HepG2 (cell line): Measurements from ENCODE around the gene ZNF584. TPM values are rescaled to one million over a fixed set of nuclear protein-coding genes. Genes with fewer than 3 reads are reported as not detected.
A peak's percentile ranks its signal among the peaks of the same experiment; 100 is the strongest.

Experiments used
- ARID2 ChIP-seq: sonication (generic); formaldehyde crosslinking; IDR thresholded peaks from 2 replicates; pipeline ENCODE4 v1.8.1; 2022; ENCODE audit warnings: mild to moderate bottlenecking, missing genetic modification reagents, borderline replicate concordance
- CHD2 ChIP-seq: IDR thresholded peaks from 2 replicates; pipeline ENCODE4 v1.6.1; 2011; ENCODE audit warnings: low read depth, low read length, improper control_type of control experiment
- MIER3 ChIP-seq: IDR thresholded peaks from 2 replicates; pipeline ENCODE4 v1.6.1; 2016; ENCODE audit warnings: missing compliant biosample characterization, borderline replicate concordance
- NAIF1 ChIP-seq: sonication (generic); formaldehyde crosslinking; IDR thresholded peaks from 2 replicates; pipeline ENCODE4 v1.5.0; 2020; ENCODE audit warnings: mild to moderate bottlenecking, missing genetic modification reagents, borderline replicate concordance
- PAX8 ChIP-seq: sonication (generic); formaldehyde crosslinking; IDR thresholded peaks from 2 replicates; pipeline ENCODE4 v1.8.0; 2022; ENCODE audit warnings: mild to moderate bottlenecking, missing genetic modification reagents, borderline replicate concordance
- SP1 ChIP-seq, 2 experiments: fragments of 450-650 bp in 1 of 2; sonication (generic) in 1 of 2; formaldehyde crosslinking in 1 of 2; IDR thresholded peaks; 2 replicates each; pipeline versions ENCODE4 v1.4.0 to v1.6.1; 2016 to 2020; ENCODE audit warnings: missing genetic modification reagents in 1 of 2
- U2AF1 ChIP-seq: fragments of 200-400 bp; formaldehyde crosslinking; optimal IDR thresholded peaks from 2 replicates; pipeline ENCODE3; 2017; ENCODE audit warnings: mild to moderate bottlenecking, low read depth, low read length
- ZNF430 ChIP-seq: sonication (generic); formaldehyde crosslinking; IDR thresholded peaks from 2 replicates; pipeline ENCODE4 v1.9.0; 2021; ENCODE audit warnings: mild to moderate bottlenecking, missing genetic modification reagents
- ZNF660 ChIP-seq: sonication (generic); formaldehyde crosslinking; IDR thresholded peaks from 2 replicates; pipeline ENCODE4 v1.5.1; 2020; ENCODE audit warnings: mild to moderate bottlenecking, low read depth, missing genetic modification reagents, borderline replicate concordance
- ZNF670 ChIP-seq: sonication (generic); formaldehyde crosslinking; IDR thresholded peaks from 2 replicates; pipeline ENCODE4 v1.8.0; 2022; ENCODE audit warnings: mild to moderate bottlenecking, missing genetic modification reagents, borderline replicate concordance
- ZNF678 ChIP-seq: sonication (generic); formaldehyde crosslinking; IDR thresholded peaks from 2 replicates; pipeline ENCODE4 v1.4.0; 2020; ENCODE audit warnings: mild to moderate bottlenecking, missing genetic modification reagents
- ZNF703 ChIP-seq: sonication (generic); formaldehyde crosslinking; IDR thresholded peaks from 2 replicates; pipeline ENCODE4 v1.5.1; 2020; ENCODE audit warnings: missing genetic modification reagents, mild to moderate bottlenecking, moderate library complexity, borderline replicate concordance
- ZNF839 ChIP-seq: sonication (generic); formaldehyde crosslinking; IDR thresholded peaks from 2 replicates; pipeline ENCODE4 v1.4.0; 2020; ENCODE audit warnings: missing genetic modification reagents, mild to moderate bottlenecking, borderline replicate concordance
- ZNF841 ChIP-seq: sonication (generic); formaldehyde crosslinking; IDR thresholded peaks from 2 replicates; pipeline ENCODE4 v1.8.1; 2023; ENCODE audit warnings: missing genetic modification reagents, borderline replicate concordance
- polyA plus RNA-seq, 8 experiments: library from polyadenylated mRNA; depleted of rRNA in 3 of 8; stranded (reverse) in 7 of 8; unstranded in 1 of 8; fragments of >200 nt; fragmentation: Illumina TruSeq in 4 of 8; extraction: Trizol in 4 of 8; gene quantifications; 2 replicates each; pipeline versions ENCODE4 v1.2.1 to v1.2.3, GENCODE V29; 2011 to 2016; ENCODE audit warnings: low read depth in 4 of 8, missing spikeins in 1 of 8, mixed read lengths in 1 of 8; ENCODE audit not compliant: insufficient read depth in 1 of 8
- total RNA-seq, 5 experiments: library from RNA; depleted of rRNA; stranded (reverse); fragments of >200 nt; fragmentation: Illumina TruSeq; extraction: Trizol; gene quantifications; 2 replicates each; pipeline ENCODE4 v1.2.3, GENCODE V29; 2016; ENCODE audit warnings: low read depth in 1 of 5
- TF ChIP-seq, protein P1 (sequence below): sonication (generic); formaldehyde crosslinking; IDR thresholded peaks from 2 replicates; pipeline ENCODE4 v1.8.0; 2022; ENCODE audit warnings: mild to moderate bottlenecking, missing genetic modification reagents, borderline replicate concordance
- TF ChIP-seq, protein P2 (sequence below): sonication (generic); formaldehyde crosslinking; IDR thresholded peaks from 2 replicates; pipeline ENCODE4 v1.5.0; 2020; ENCODE audit warnings: mild to moderate bottlenecking, missing genetic modification reagents
- TF ChIP-seq, protein P3 (sequence below): sonication (generic); formaldehyde crosslinking; IDR thresholded peaks from 2 replicates; pipeline ENCODE4 v1.8.0; 2022; ENCODE audit warnings: low read depth, missing genetic modification reagents

The ZNF584 gene
- total and polyA plus RNA-seq, 2 of the 13 experiments (the other 11 are each of a cell fraction or from before 2014, with no cell fraction given) = 2.4 to 7.0 TPM

DNA sequence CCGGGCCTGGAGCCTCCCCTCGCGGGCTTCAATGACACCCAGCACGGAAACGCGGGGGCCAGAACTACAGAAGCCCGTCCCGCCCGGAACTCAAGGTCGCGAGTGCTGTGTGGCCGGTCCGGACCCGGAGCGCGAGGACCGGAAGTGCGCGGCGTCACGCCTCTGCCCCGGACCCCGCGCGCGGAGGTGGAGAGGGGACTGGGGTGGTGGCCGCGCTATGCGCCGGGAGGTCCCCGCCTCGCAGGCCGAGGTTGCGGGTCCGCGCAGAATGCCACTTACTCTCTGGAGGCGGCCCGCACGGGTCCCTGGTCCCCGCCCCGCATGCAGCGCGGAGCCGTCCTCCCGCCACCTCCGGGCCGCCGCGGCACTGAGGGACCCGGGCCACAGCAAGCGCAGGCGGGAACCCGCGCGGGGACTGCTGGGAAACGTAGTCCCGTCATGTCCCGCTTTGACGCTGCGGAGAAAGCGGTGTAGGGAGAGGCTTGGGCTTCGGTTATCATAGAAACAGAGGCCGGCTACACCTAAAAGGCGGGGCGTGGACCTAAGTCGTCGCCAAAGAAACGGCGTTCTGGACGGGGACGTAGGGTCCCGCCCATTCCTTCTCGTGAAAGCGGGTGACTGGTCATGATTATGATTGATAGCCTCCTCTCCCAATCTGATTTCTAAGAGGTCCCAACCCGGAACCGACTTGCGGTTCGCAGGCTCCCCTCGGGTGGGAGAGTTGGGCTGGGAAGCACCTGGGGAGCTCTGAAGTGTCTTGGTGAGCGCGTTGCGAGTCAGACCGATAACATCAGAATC is 27.6 kb upstream of the ZNF584 start, which contains the start of gene ZNF837 (continued):
- TF ChIP-seq ARID2 (no peak), ZNF678 (peak; percentile 29; the same call in 1 of the 2 replicates), MIER3 (peak; percentile 82; the same call in 1 of the 2 replicates), NAIF1 (peak; percentile 98), ZNF703 (CRISPR knock-in tag) (peak; percentile 69; the same call in 1 of the 2 replicates), ZNF841 (no peak), ZNF839 (CRISPR knock-in tag) (no peak), ZNF670 (CRISPR knock-in tag) (peak; percentile 99; the same call in 1 of the 2 replicates), U2AF1 (no peak), ZNF430 (peak; percentile 71; the same call in 1 of the 2 replicates), SP1 (IDR thresholded peaks at IDR 0.05) (no peak), SP1 (CRISPR knock-in tag; IDR thresholded peaks at IDR 0.05) (peak; percentile 76), PAX8 (CRISPR knock-in tag) (no peak), CHD2 (no peak), ZNF660 (CRISPR knock-in tag) (no peak)
- TF ChIP-seq, protein P1, sequence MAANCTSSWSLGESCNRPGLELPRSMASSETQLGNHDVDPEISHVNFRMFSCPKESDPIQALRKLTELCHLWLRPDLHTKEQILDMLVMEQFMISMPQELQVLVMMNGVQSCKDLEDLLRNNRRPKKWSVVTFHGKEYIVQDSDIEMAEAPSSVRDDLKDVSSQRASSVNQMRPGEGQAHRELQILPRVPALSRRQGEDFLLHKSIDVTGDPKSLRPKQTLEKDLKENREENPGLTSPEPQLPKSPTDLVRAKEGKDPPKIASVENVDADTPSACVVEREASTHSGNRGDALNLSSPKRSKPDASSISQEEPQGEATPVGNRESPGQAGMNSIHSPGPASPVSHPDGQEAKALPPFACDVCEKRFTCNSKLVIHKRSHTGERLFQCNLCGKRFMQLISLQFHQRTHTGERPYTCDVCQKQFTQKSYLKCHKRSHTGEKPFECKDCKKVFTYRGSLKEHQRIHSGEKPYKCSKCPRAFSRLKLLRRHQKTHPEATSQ (CRISPR knock-in tag) = peak; percentile 37; the same call in 1 of the 2 replicates
- TF ChIP-seq, protein P2, sequence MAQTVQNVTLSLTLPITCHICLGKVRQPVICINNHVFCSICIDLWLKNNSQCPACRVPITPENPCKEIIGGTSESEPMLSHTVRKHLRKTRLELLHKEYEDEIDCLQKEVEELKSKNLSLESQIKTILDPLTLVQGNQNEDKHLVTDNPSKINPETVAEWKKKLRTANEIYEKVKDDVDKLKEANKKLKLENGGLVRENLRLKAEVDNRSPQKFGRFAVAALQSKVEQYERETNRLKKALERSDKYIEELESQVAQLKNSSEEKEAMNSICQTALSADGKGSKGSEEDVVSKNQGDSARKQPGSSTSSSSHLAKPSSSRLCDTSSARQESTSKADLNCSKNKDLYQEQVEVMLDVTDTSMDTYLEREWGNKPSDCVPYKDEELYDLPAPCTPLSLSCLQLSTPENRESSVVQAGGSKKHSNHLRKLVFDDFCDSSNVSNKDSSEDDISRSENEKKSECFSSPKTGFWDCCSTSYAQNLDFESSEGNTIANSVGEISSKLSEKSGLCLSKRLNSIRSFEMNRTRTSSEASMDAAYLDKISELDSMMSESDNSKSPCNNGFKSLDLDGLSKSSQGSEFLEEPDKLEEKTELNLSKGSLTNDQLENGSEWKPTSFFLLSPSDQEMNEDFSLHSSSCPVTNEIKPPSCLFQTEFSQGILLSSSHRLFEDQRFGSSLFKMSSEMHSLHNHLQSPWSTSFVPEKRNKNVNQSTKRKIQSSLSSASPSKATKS (CRISPR knock-in tag) = no peak
- TF ChIP-seq, protein P3, sequence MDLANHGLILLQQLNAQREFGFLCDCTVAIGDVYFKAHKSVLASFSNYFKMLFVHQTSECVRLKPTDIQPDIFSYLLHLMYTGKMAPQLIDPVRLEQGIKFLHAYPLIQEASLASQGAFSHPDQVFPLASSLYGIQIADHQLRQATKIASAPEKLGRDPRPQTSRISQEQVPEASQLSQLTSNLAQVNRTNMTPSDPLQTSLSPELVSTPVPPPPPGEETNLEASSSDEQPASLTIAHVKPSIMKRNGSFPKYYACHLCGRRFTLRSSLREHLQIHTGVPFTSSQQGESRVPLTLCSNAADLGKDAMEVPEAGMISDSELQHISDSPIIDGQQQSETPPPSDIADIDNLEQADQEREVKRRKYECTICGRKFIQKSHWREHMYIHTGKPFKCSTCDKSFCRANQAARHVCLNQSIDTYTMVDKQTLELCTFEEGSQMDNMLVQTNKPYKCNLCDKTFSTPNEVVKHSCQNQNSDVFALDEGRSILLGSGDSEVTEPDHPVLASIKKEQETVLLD (CRISPR knock-in tag) = peak; percentile 90
